Upper lobe of right lung (tissue), 1 donor: ENCODE results near the gene FAM237B. TPM values are rescaled to one million over a fixed set of nuclear protein-coding genes. Genes with fewer than 3 reads are reported as not detected.
"Not testable (repeated sequence)": the region's sequence is repeated elsewhere in the genome, so short reads cannot be mapped to it uniquely, and the experiment has no call there.

Experiments
- ATAC-seq: fragments of 200-7000 bp; cut with Tn5 transposase; one replicate; pipeline ENCODE4 v1.9.1; 2020; ENCODE audit warnings: mild to moderate bottlenecking, moderate library complexity
- DNase-seq: peaks from one replicate; pipeline ENCODE4 v3.0.0-alpha.2; 2020
- H3K27ac ChIP-seq: fragments of 200-600 bp; one replicate; pipeline ENCODE4 v1.8.0; 2022
- H3K27me3 ChIP-seq: fragments of 200-600 bp; one replicate; pipeline ENCODE4 v1.8.0; 2022; ENCODE audit warnings: mild to moderate bottlenecking
- H3K36me3 ChIP-seq: fragments of 200-600 bp; one replicate; pipeline ENCODE4 v1.8.0; 2022
- H3K4me1 ChIP-seq: fragments of 200-600 bp; one replicate; pipeline ENCODE4 v1.8.0; 2022
- H3K4me3 ChIP-seq: fragments of 200-600 bp; one replicate; pipeline ENCODE4 v1.8.0; 2022; ENCODE audit warnings: mild to moderate bottlenecking
- H3K9me3 ChIP-seq: fragments of 200-600 bp; one replicate; pipeline ENCODE4 v1.8.0; 2022
- intact Hi-C: fragments of 100-400 bp; cut with DNase I; formaldehyde crosslinking; loops from one replicate; pipeline ENCODE4 v1.11.0; 2022
- long read RNA-seq: library from polyadenylated mRNA; unstranded; transcript quantifications from one replicate; pipeline ENCODE4 v2.0.0, GENCODE V29; 2021
- total RNA-seq: library from RNA; stranded (reverse); fragmentation: NEBNext Ultra II Directional; extraction: Animal tissue kit (Norgen Biotek cat#: 25700); gene quantifications from one replicate; pipeline ENCODE4 v1.2.1, GENCODE V29; 2021
- TF ChIP-seq, protein P1 (sequence below): fragments of 200-600 bp; IDR thresholded peaks from one replicate; pipeline ENCODE4 v1.8.0; 2022; ENCODE audit warnings: antibody characterized with exemption
- donor health status: DM: no; HTN: yes; CAD: no; lungs with severe emphysema.

Gene FAM237B
- not detected for total RNA-seq
- long read RNA-seq: 0 reads

DNA sequence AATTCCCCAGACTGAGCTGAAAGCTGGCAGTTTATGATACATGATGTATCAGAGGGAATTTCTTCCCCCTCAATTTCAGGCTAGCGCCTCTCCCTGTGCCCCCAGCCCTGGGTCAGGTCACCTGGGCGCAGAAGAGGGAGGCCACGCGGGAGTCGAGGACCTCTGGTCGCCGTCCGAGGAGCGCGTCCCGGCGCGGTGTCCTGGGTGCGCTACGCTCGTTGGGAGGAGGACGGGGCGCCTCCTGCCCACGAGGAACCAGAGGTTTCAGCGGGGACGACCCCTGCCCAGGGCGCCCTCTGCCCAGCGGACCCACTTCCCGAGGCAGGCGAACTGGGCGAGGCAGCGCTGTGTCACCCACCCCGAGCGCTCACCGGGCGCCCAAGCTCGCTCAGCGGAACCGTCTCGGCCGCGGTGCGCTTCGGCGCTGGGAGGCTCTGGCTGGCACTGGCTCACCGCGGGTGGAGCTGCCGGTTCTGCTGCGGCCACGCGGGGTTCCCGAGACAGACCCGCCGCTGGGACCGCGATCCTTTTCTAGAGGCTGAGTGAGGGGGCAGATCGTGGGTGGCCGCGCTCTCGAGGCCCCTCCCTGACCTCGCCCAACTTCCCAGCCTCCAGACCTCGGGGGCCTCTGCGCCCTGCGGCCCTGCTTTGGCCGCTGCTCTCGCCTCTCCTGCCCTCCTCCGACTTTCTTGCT, at the start of gene FAM237B:
TSS of gene FAM237B (minus strand) at position 504 of the 694 bp plus-strand sequence. CDS start 1,556 bp downstream, outside the sequence.
- Histone ChIP-seq H3K4me3 (no peak within 1 kb of the TSS), H3K36me3 (no peaks in the 10 kb centered on the region), H3K27me3 (peaks cover 51% of the 10 kb centered on the region), H3K9me3 (no peaks in the 10 kb centered on the region), H3K27ac (no peak within 1 kb of the TSS), H3K4me1 (no peaks in the 10 kb centered on the region)
- intact Hi-C loops: no loop called here
- TF ChIP-seq, protein P1, sequence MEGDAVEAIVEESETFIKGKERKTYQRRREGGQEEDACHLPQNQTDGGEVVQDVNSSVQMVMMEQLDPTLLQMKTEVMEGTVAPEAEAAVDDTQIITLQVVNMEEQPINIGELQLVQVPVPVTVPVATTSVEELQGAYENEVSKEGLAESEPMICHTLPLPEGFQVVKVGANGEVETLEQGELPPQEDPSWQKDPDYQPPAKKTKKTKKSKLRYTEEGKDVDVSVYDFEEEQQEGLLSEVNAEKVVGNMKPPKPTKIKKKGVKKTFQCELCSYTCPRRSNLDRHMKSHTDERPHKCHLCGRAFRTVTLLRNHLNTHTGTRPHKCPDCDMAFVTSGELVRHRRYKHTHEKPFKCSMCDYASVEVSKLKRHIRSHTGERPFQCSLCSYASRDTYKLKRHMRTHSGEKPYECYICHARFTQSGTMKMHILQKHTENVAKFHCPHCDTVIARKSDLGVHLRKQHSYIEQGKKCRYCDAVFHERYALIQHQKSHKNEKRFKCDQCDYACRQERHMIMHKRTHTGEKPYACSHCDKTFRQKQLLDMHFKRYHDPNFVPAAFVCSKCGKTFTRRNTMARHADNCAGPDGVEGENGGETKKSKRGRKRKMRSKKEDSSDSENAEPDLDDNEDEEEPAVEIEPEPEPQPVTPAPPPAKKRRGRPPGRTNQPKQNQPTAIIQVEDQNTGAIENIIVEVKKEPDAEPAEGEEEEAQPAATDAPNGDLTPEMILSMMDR: no peak
- DNase-seq (no peak), ATAC-seq (peak; percentile 55)

DNA sequence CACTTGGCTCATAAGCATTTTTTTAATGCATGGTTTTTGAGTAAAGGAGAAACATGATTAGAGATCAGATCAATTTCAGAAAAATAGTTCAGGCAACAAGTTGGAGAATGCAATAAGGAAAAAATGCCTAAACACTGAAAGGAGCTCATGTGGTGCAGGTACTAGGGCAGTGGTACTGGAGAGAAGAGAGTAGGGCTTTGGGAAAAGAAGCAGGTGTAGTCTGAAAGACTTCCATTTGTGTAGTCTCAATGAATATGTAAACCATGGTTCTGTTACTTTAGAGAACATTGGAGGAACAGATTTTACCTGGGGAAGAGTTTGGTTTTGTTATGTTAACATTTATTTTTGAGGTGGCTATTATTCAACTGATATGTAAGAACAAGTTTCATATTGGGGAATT, 30.9 kb upstream of the FAM237B start:
- Histone ChIP-seq H3K27ac (no peak overlapping the region), H3K9me3 (no peaks in the 10 kb centered on the region), H3K4me3 (no peak overlapping the region), H3K36me3 (peaks cover 39% of the 10 kb centered on the region), H3K4me1 (peaks cover 9% of the 10 kb centered on the region), H3K27me3 (no peaks in the 10 kb centered on the region)
- TF ChIP-seq, protein P1: no peak
- ATAC-seq (no peak), DNase-seq (no peak)
- intact Hi-C loops: no loop called here

DNA sequence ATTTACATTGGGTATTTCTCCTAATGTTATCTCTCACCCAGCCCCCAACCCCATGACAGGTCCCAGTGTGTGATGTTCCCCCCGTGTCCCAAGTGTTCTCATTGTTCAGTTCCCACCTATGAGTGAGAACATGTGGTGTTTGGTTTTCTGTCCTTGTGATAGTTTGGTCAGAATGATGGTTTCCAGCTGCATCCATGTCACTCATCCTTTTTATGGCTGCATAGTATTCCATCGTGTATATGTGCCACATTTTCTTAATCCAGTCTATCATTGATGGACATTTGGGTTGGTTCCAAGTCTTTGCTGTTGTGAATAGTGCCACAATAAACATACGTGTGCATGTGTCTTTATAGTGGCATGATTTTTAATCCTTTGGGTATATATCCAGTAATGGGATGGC, 28.9 kb upstream of the FAM237B start:
- H3K4me3 ChIP-seq, H3K27me3 ChIP-seq, DNase-seq, intact Hi-C loops, H3K4me1 ChIP-seq, H3K27ac ChIP-seq, ATAC-seq, H3K9me3 ChIP-seq: not testable (repeated sequence)
- peaks cover 20% of the 10 kb centered on the region for H3K36me3 ChIP-seq

DNA sequence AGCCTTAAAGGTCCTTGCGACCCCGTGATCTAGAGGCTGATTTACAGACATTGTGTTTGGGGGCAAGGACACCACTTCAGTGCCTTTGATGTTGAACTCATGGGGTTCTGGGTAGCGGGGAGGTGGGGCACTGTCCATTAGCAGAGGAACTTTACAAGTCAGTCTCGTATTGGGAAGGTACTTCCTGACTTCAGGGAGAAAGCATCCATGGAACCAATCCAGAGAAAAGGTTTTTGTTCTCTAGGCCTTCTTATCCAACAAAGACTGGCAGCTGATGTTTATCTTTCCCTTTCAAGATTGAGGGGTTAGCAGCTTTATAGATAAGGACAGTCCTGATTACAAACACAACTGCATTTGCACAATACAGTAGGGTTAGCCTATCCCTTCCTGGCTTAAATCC, 28.2 kb upstream of the FAM237B start:
- Histone ChIP-seq H3K36me3 (peaks cover 13% of the 10 kb centered on the region), H3K27me3 (no peaks in the 10 kb centered on the region), H3K4me3 (no peak overlapping the region), H3K9me3 (no peaks in the 10 kb centered on the region), H3K27ac (no peak overlapping the region), H3K4me1 (peaks cover 9% of the 10 kb centered on the region)
- TF ChIP-seq, protein P1: no peak
- ATAC-seq (no peak), DNase-seq (no peak)
- intact Hi-C loops: no loop called here

DNA sequence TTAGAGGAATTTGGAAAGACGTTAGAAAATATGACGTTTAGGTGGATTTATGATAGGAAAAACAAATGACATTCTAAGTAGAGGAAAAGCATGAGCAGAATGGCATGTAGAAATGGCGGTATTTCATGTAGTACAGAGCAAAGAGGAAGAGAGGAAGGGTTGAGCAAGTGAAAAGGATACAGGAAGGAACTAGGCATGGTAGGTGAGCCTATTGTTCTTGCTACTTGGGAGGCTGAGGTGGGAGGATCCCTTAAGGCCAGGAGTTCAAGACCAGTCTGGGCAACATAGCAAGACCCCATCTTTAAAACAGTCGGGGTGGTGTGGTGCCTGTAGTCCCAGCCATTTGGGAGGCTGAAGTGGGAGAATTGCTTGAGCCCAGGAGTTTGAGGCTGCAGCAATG, 26.7 kb upstream of the FAM237B start:
- Histone ChIP-seq H3K4me3 (peak overlapping the region; percentile 78), H3K27me3 (no peaks in the 10 kb centered on the region), H3K36me3 (no peaks in the 10 kb centered on the region), H3K27ac (no peak overlapping the region), H3K9me3 (no peaks in the 10 kb centered on the region), H3K4me1 (peaks cover 9% of the 10 kb centered on the region)
- intact Hi-C loops: no loop called here
- ATAC-seq: no peak
- TF ChIP-seq, protein P1: no peak
- DNase-seq: no peak

DNA sequence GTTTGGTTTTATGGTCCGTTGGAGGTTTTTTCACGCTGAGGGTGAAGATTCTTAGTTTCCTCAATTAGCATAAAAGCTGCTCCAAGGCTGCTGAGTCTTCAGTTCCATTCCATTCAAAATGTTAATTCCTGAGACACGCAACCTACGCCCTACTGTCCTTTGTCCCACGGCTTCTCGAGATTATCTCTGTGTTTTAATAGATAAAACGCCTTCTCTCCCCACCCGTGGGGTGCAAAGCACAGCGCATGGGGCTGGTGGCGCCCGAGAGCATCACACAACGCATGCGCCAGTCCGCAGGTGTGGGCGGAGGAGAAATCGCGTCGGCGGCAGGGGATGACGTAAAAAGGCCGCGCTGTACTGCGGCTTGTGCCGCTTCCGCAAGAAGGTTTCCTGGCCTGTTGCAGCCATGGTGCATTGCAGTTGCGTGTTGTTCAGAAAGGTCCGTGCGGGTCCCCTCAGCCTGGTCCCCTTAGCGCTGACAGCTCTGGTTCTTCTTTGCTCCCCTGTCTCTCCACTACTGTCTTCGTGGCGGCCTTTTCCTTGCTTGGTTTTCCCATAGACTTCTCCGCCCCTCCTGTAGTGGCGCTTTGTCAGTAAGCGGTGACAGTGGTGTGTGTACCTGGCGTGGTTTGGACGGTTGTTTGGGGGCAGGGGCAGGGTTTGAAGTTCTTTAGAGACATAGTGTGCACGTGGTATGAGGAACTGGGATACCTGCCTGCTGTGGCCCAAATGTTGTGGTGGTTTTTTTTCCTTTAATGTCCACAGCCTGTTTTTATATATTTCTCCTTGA, 25.4 kb upstream of the FAM237B start, which contains the start of gene GTPBP10:
TSS of gene GTPBP10 (plus strand) at position 381 of the 790 bp plus-strand sequence. CDS start at position 407, 26 bp downstream.
- peaks cover 9% of the 10 kb centered on the region for H3K4me1 ChIP-seq
- no peaks in the 10 kb centered on the region for H3K9me3 ChIP-seq
- no peaks in the 10 kb centered on the region for H3K36me3 ChIP-seq
- TF ChIP-seq, protein P1: peak; percentile 80
- H3K27ac ChIP-seq: peak within 1 kb of the TSS; percentile 93
- DNase-seq: peak; percentile 97
- intact Hi-C loops: no loop called here
- ATAC-seq: peak; percentile 100
- no peaks in the 10 kb centered on the region for H3K27me3 ChIP-seq
- H3K4me3 ChIP-seq: peak within 1 kb of the TSS; percentile 78
